Body of pancreas (tissue), 4 donors: ENCODE data around the gene WDFY3. TPM values are rescaled to one million over a fixed set of nuclear protein-coding genes. Genes with fewer than 3 reads are reported as not detected.

Source experiments
- ATAC-seq: fragments of 150-250 bp; one replicate; pipeline ENCODE4 v1.9.1; 2016
- DNase-seq, 4 donors: peaks; one replicate each; pipeline ENCODE4 v3.0.0-alpha.2; 2019
- H3K27ac ChIP-seq, 4 donors: fragments of 200-600 bp; sonication (generic); 1 replicate in 3 of 4; 2 replicates in 1 of 4; pipeline versions ENCODE4 v1.5.1 to v1.6.1; 2016 to 2019; ENCODE audit warnings: mild to moderate bottlenecking in 1 of 4, mixed read lengths in 1 of 4, moderate library complexity in 1 of 4
- H3K27me3 ChIP-seq, 2 donors: fragments of 200-600 bp; sonication (generic); one replicate each; pipeline ENCODE4 v1.6.0; 2016; ENCODE audit warnings: mild to moderate bottlenecking in 1 of 2
- H3K36me3 ChIP-seq, 2 donors: fragments of 200-600 bp; sonication (generic); replicated peaks in 1 of 2; 2 replicates each; pipeline ENCODE4 v1.5.1; 2016; ENCODE audit warnings: low read depth in 2 of 2; ENCODE audit not compliant: insufficient read depth in 1 of 2
- H3K4me1 ChIP-seq: fragments of 200-600 bp; sonication (generic); one replicate; pipeline ENCODE4 v1.6.0; 2016
- H3K4me3 ChIP-seq, 2 donors: fragments of 200-600 bp; sonication (generic); 1 replicate in 1 of 2; 2 replicates in 1 of 2; pipeline ENCODE4 v1.5.1; 2016 to 2019
- H3K9me3 ChIP-seq, 3 donors: fragments of 200-600 bp; sonication (generic); 1 replicate in 2 of 3; 2 replicates in 1 of 3; pipeline ENCODE4 v1.5.1; 2016
- POLR2A ChIP-seq, 3 donors: fragments of 450-650 bp; IDR thresholded peaks; one replicate each; pipeline ENCODE4 v1.6.1; 2016; ENCODE audit warnings: antibody characterized with exemption in 3 of 3, mild to moderate bottlenecking in 2 of 3
- WGBS, 2 donors: methylation state at CpG; one replicate each; pipeline ENCODE4 v1.1.5; 2017; 5-methylcytosine and 5-hydroxymethylcytosine counted together
- intact Hi-C: fragments of 100-400 bp; cut with DNase I; formaldehyde crosslinking; loops from one replicate; pipeline ENCODE4 v1.15.1; 2023
- total RNA-seq, 2 donors: library from RNA; depleted of rRNA; stranded (reverse); fragments of >200 nt; gene quantifications; one replicate each; pipeline ENCODE4 v1.1.0, GENCODE V29; 2016
- TF ChIP-seq, protein P1 (sequence below), 7 experiments: fragments of 450-650 bp in 4 of 7; fragments of 200-600 bp in 3 of 7; sonication (generic) in 3 of 7; IDR thresholded peaks; one replicate each; pipeline ENCODE4 v1.5.1; 2016 to 2019; ENCODE audit warnings: antibody characterized with exemption in 7 of 7

The WDFY3 gene
- total RNA-seq, 2 donors from 2014 or later: 36.1 to 55.0 TPM

DNA sequence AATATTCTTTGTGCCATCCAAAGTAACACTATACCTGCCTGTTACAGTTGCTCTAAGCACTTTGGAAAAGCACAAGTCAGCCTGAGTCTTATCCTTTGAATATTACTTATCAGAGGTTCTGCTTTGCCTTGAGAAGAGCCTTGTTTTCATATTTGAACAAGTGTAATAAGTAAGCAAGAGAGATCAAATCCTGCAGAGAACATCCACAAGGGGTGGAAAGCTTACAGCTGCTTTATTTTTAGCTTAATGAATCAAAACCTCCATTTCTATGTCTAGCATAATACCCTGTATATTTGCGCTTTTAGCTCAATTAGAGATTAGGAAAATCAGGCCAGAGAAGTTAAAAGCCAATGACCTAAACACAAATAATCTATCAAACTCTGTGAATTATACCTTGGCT is 243.8 kb downstream of the WDFY3 start:
- 17 to 32% methylated on average over 1 of the region's 1 CpG for WGBS, 2 donors
- Histone ChIP-seq H3K9me3 (no peaks in the 10 kb centered on the region), H3K27ac (no peak overlapping the region), H3K4me1 (peaks cover 12% of the 10 kb centered on the region), H3K27me3 (no peaks in the 10 kb centered on the region), H3K36me3 (peaks cover 0 to 7% of the 10 kb centered on the region in 2 donors), H3K4me3 (no peak overlapping the region)
- intact Hi-C loops: no loop called here
- ATAC-seq: peak; percentile 45
- no peak for TF ChIP-seq POLR2A (IDR thresholded peaks at IDR 0.05)
- TF ChIP-seq, protein P1, sequence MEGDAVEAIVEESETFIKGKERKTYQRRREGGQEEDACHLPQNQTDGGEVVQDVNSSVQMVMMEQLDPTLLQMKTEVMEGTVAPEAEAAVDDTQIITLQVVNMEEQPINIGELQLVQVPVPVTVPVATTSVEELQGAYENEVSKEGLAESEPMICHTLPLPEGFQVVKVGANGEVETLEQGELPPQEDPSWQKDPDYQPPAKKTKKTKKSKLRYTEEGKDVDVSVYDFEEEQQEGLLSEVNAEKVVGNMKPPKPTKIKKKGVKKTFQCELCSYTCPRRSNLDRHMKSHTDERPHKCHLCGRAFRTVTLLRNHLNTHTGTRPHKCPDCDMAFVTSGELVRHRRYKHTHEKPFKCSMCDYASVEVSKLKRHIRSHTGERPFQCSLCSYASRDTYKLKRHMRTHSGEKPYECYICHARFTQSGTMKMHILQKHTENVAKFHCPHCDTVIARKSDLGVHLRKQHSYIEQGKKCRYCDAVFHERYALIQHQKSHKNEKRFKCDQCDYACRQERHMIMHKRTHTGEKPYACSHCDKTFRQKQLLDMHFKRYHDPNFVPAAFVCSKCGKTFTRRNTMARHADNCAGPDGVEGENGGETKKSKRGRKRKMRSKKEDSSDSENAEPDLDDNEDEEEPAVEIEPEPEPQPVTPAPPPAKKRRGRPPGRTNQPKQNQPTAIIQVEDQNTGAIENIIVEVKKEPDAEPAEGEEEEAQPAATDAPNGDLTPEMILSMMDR (IDR thresholded peaks at IDR 0.05): no peak
- DNase-seq: no peak

GRCh38 chr4:84719115-84719514 is 247.4 kb downstream of the WDFY3 start:
- Histone ChIP-seq H3K4me3 (no peak overlapping the region), H3K9me3 (no peaks in the 10 kb centered on the region), H3K27ac (no peak overlapping the region), H3K4me1 (peaks cover 12% of the 10 kb centered on the region), H3K27me3 (no peaks in the 10 kb centered on the region), H3K36me3 (peaks cover 0 to 7% of the 10 kb centered on the region in 2 donors)
- ATAC-seq: no peak
- no peak for DNase-seq
- intact Hi-C loops: no loop called here
- no peak for TF ChIP-seq POLR2A (IDR thresholded peaks at IDR 0.05)
- TF ChIP-seq, protein P1 (IDR thresholded peaks at IDR 0.05): no peak

DNA sequence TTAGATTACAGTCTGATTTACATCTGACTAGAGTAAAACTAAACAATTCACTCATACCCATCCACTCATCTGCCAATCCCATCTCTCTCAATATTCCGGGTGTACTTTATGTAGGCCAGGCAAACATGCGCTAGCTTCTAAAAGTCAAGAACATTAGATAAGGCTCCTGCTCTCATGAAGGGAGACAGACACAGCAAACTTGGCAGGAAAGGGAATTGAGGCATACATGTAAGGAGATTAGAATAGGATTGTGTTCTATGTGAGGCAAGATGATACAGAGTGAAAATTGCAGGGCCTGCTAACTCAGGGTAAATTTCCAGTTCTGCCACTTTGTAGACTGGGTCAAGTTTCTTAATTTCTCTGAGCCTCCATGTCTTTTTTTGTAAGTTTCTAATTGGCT is 247.8 kb downstream of the WDFY3 start:
- no peak for TF ChIP-seq POLR2A (IDR thresholded peaks at IDR 0.05)
- TF ChIP-seq, protein P1 (IDR thresholded peaks at IDR 0.05): no peak
- DNase-seq (no peak), ATAC-seq (no peak)
- H3K4me1 ChIP-seq: peaks cover 12% of the 10 kb centered on the region
- no peak overlapping the region for H3K4me3 ChIP-seq
- no peaks in the 10 kb centered on the region for H3K27me3 ChIP-seq
- H3K9me3 ChIP-seq: no peaks in the 10 kb centered on the region
- intact Hi-C loops: no loop called here
- H3K36me3 ChIP-seq: peaks cover 0 to 8% of the 10 kb centered on the region in 2 donors
- no peak overlapping the region for H3K27ac ChIP-seq
- 56 to 64% methylated on average over 2 of the region's 2 CpGs for WGBS, 2 donors

DNA sequence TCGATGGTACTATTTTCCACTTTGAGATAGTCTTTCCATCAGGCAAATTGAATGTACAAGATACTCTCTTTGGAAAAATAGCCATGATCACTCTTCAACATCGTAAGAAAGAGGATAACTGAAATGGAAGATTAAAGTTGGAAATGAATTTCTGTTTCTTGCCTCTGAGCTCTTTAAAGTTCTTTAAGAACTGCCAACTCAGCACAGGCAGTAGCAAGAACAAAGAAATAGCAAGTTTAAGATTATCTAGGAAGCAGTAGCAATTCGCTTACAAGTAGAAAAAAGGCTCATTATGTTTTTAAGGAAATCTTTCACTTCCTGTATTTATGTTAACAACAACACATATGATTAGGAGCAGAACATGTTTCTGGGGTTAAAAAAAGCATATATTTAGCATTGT is 255.9 kb downstream of the WDFY3 start:
- Histone ChIP-seq H3K27ac (no peak overlapping the region), H3K4me1 (no peaks in the 10 kb centered on the region), H3K4me3 (no peak overlapping the region), H3K9me3 (no peaks in the 10 kb centered on the region), H3K36me3 (peaks cover 0 to 19% of the 10 kb centered on the region in 2 donors), H3K27me3 (no peaks in the 10 kb centered on the region)
- TF ChIP-seq, protein P1 (IDR thresholded peaks at IDR 0.05): no peak
- no peak for TF ChIP-seq POLR2A (IDR thresholded peaks at IDR 0.05)
- intact Hi-C loops: no loop called here
- 93 to 95% methylated on average over 3 of the region's 3 CpGs for WGBS, 2 donors
- ATAC-seq (no peak), DNase-seq (no peak)

DNA sequence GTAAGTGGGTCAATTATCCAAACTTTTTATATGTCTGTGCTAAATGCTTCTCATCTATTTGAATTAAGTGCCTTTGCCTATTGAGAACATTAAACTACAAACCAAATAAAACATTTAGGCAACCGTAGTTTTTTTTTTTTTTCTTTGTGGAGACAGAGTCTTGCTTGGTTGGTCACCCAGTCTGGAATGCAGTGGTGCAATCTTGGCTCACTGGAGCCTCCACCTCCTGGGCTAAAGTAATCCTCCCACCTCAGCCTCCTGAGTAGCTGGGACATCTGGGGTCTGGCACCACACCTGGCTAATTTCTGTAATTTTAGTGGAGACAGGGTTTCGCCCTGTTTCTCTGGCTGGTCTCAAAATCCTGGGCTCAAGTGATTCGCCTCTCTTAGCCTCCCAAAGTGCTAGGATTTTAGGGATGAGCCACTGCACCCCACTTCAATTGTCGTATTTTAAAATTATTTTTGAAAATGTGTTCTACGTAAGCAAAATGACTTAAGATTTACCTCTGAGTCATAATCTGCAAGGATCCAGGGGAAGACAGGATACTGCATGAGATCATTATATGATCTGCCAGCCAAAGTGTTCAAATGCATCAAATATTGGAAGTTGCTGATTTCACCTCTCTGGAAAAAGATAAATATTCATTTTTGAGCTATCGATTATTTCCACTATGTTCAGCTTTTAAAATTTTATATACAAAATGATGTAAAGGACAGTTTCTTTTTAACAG is 257.9 kb downstream of the WDFY3 start:
- Histone ChIP-seq H3K27ac (no peak overlapping the region), H3K4me1 (no peaks in the 10 kb centered on the region), H3K36me3 (peaks cover 0 to 24% of the 10 kb centered on the region in 2 donors), H3K9me3 (no peaks in the 10 kb centered on the region), H3K27me3 (no peaks in the 10 kb centered on the region), H3K4me3 (no peak overlapping the region)
- WGBS, 2 donors: 88 to 97% methylated on average over 6 of the region's 6 CpGs
- no peak for DNase-seq
- TF ChIP-seq, protein P1 (IDR thresholded peaks at IDR 0.05): no peak
- no peak for TF ChIP-seq POLR2A (IDR thresholded peaks at IDR 0.05)
- intact Hi-C loops: no loop called here
- ATAC-seq: no peak
